ENCODE measurements around the gene CES4A.

The CES4A gene

DNA sequence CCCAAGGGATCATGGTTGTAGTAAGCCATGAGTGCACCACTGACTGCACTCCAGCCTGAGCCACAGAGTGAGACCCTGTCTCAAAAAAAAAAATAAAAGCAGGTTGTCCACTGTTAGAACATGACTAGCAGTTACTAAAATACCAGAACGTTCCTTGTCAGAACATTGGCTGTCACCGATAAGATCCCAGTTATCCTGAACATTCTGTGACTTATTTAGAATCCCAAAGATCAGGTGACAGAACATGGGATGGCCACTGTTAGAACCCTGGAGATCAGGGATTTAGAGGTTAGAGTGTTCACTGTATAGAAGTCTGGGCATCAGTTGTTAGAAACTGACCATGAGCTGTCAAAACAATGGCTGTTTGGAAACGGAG is 8.6 kb downstream of the CES4A start:
- Histone ChIP-seq H3K9me3 (ENCODE audit: insufficient read depth, low read depth, low read length) (no peaks in the 10 kb centered on the region), H3K27me3 (ENCODE audit: insufficient read depth, low read length) (peaks cover 45% of the 10 kb centered on the region), H3K27ac (ENCODE audit: low read length) (no peak overlapping the region), H3K4me1 (ENCODE audit: insufficient read depth, low read length) (no peaks in the 10 kb centered on the region), H3K4me3 (ENCODE audit: low read length) (no peak overlapping the region), H3K36me3 (ENCODE audit: insufficient read depth, low read depth, low read length) (no peaks in the 10 kb centered on the region), H3K9ac (ENCODE audit: low read depth, low read length) (no peak overlapping the region)

DNA sequence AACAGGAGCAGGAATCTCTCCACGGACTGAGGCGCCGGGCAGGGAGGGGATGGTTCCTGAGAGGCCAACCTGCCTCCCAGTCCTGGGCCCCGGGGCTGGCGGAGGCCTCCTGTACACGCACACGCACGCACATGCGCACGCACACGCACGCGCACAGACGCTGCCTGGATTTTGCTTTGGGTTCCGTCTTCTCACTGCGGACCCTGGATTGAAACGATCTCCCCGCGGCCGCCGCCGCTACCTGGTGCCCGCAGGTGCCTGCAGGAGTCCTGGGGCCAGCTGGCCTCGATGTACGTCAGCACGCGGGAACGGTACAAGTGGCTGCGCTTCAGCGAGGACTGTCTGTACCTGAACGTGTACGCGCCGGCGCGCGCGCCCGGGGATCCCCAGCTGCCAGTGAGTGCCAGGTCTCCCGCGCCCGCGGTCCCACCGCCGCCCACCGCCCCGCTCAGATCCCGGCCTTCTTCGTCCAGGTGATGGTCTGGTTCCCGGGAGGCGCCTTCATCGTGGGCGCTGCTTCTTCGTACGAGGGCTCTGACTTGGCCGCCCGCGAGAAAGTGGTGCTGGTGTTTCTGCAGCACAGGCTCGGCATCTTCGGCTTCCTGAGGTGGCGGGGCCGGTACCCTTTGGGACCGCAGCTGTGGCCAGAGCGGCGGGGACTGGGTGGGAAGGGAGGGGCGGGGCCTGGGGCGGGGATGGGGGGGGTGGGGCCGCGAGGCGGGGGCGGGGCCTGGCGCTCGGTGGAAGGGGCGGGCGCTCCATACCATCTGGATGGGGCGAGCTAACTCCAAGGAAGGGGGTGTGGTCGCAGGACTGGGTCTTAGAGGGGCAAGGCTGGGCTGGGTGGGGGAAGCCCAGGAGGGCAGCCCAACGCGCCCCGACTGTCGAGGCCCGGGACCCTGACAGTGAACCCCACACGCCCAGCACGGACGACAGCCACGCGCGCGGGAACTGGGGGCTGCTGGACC is 12.3 kb downstream of the CES4A start:
- Histone ChIP-seq H3K4me3 (ENCODE audit: low read length) (peak overlapping the region; percentile 74), H3K36me3 (ENCODE audit: insufficient read depth, low read depth, low read length) (no peaks in the 10 kb centered on the region), H3K27ac (ENCODE audit: low read length) (no peak overlapping the region), H3K9me3 (ENCODE audit: insufficient read depth, low read depth, low read length) (no peaks in the 10 kb centered on the region), H3K4me1 (ENCODE audit: insufficient read depth, low read length) (no peaks in the 10 kb centered on the region), H3K27me3 (ENCODE audit: insufficient read depth, low read length) (peaks cover 71% of the 10 kb centered on the region), H3K9ac (ENCODE audit: low read depth, low read length) (no peak overlapping the region)

DNA sequence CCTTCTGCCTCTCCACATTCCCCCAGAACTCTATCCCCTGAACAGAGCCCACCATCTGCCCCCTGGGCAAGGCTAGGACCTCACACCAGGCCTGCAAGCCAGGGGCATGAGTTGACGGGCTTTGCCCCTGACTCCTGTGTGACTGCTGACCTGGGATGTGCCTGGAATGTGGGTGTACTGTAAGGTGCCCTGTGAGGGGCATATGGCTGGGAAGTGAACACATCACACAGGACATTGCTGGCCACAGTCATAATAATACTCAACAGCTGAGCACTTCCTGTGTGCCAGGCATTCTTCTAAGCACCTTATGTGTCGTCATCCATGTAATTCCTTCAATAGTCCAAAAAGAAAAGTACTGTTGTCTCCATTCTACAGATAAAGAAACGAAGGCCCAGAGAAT is 13.3 kb downstream of the CES4A start:
- Histone ChIP-seq H3K4me3 (ENCODE audit: low read length) (0 out of 2 replicates have a peak overlapping the region, but pooled peaks have one; percentile 55), H3K27ac (ENCODE audit: low read length) (no peak overlapping the region), H3K27me3 (ENCODE audit: insufficient read depth, low read length) (peaks cover 71% of the 10 kb centered on the region), H3K4me1 (ENCODE audit: insufficient read depth, low read length) (no peaks in the 10 kb centered on the region), H3K9me3 (ENCODE audit: insufficient read depth, low read depth, low read length) (no peaks in the 10 kb centered on the region), H3K9ac (ENCODE audit: low read depth, low read length) (no peak overlapping the region), H3K36me3 (ENCODE audit: insufficient read depth, low read depth, low read length) (no peaks in the 10 kb centered on the region)

DNA sequence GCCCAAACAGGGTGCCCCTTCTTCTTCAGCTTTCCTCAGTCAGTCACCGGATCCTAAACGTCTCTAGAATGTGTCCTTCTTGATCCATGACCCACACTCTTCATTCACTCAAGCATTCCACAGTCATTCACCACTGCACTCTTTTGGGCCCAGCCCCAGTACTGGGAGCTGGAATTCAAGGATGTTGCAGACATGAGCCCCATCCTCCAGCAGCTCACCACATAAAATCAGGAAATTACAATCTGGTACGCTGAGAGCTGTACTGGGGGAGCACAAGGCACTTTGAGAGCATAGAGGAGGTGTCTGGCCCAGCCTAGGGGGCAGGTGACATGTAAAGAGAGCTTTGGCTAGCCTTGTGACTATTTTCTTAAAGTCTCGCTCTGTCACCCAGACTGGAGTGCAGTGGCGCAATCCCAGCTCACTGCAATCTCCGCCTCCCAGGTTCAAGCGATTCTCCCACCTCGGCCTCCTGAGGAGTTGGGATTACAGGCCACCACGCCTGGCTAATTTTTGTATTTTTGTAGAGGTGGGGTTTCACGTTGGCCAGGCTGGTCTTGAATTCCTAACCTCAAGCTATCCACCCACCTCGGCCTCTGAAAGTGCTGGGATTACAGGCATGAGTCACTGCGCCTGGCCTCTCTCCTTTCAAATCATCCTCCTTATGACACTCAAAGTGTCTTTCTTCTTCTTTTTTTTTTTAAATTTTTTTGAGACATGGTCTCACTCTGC is 18.7 kb downstream of the CES4A start:
- Histone ChIP-seq H3K27ac (ENCODE audit: low read length) (no peak overlapping the region), H3K27me3 (ENCODE audit: insufficient read depth, low read length) (peaks cover 36% of the 10 kb centered on the region), H3K9ac (ENCODE audit: low read depth, low read length) (no peak overlapping the region), H3K4me1 (ENCODE audit: insufficient read depth, low read length) (no peaks in the 10 kb centered on the region), H3K4me3 (ENCODE audit: low read length) (no peak overlapping the region), H3K36me3 (ENCODE audit: insufficient read depth, low read depth, low read length) (no peaks in the 10 kb centered on the region), H3K9me3 (ENCODE audit: insufficient read depth, low read depth, low read length) (no peaks in the 10 kb centered on the region)

GRCh38 chr16:67009158-67009557 is 20.8 kb downstream of the CES4A start:
- Histone ChIP-seq H3K27me3 (ENCODE audit: insufficient read depth, low read length) (peaks cover 37% of the 10 kb centered on the region), H3K27ac (ENCODE audit: low read length) (no peak overlapping the region), H3K36me3 (ENCODE audit: insufficient read depth, low read depth, low read length) (no peaks in the 10 kb centered on the region), H3K9ac (ENCODE audit: low read depth, low read length) (no peak overlapping the region), H3K4me1 (ENCODE audit: insufficient read depth, low read length) (no peaks in the 10 kb centered on the region), H3K4me3 (ENCODE audit: low read length) (no peak overlapping the region), H3K9me3 (ENCODE audit: insufficient read depth, low read depth, low read length) (no peaks in the 10 kb centered on the region)

- Histone ChIP-seq H3K4me1 (ENCODE audit: insufficient read depth, low read length) (no peaks in the 10 kb centered on the region), H3K36me3 (ENCODE audit: insufficient read depth, low read depth, low read length) (no peaks in the 10 kb centered on the region), H3K9me3 (ENCODE audit: insufficient read depth, low read depth, low read length) (no peaks in the 10 kb centered on the region), H3K9ac (ENCODE audit: low read depth, low read length) (no peak overlapping the region), H3K4me3 (ENCODE audit: low read length) (no peak overlapping the region), H3K27ac (ENCODE audit: low read length) (no peak overlapping the region), H3K27me3 (ENCODE audit: insufficient read depth, low read length) (peaks cover 52% of the 10 kb centered on the region)
Observed at GRCh38 chr16:67011274-67011673, 22.9 kb downstream of the CES4A start.

DNA sequence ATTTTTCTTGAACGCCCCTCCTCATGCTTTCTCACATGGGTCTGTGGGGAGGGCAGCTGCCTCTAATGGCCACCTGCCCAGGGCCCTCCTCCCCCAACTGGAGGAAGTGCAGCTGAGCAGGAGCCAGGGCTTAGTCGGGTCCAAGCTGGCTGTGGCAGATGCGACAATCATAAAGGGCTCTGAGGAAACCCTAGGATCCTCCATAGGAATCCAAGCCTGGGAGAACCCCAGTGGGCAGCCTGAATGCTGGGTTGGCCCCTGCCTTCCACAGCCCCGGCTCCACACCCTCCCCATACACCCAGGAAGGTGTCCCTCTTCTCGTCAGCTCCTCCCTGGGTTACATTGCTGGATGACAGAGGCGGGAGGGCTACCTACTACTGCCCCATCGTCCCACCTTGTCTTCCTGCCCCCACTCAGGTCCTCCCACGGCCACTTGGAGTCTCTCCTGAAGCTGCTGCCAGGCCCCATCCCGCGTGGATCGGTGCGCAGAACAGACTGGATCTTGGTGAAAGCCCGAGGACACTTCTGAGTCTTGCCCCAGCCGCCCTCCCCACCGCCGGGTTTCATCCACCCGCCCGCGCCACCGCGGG is 24.9 kb downstream of the CES4A start:
- Histone ChIP-seq H3K27ac (ENCODE audit: low read length) (no peak overlapping the region), H3K9ac (ENCODE audit: low read depth, low read length) (no peak overlapping the region; the same call in 1 of the 2 replicates)

GRCh38 chr16:67013823-67014633 is 25.6 kb downstream of the CES4A start:
- H3K4me3 ChIP-seq (ENCODE audit: low read length) = peak overlapping the region; percentile 63; the same call in 1 of the 2 replicates

More for the DNA sequence above, 24.9 kb downstream of the CES4A start:
- Histone ChIP-seq H3K36me3 (ENCODE audit: insufficient read depth, low read depth, low read length) (no peaks in the 10 kb centered on the region), H3K4me1 (ENCODE audit: insufficient read depth, low read length) (no peaks in the 10 kb centered on the region), H3K4me3 (ENCODE audit: low read length) (peak overlapping the region; percentile 63), H3K9me3 (ENCODE audit: insufficient read depth, low read depth, low read length) (no peaks in the 10 kb centered on the region), H3K27me3 (ENCODE audit: insufficient read depth, low read length) (peaks cover 58% of the 10 kb centered on the region)

GRCh38 chr16:67014634-67015312 is 26.4 kb downstream of the CES4A start:
- peak overlapping the region; percentile 63; the same call in 1 of the 2 replicates for H3K4me3 ChIP-seq (ENCODE audit: low read length)
- H3K9ac ChIP-seq (ENCODE audit: low read depth, low read length) = no peak overlapping the region; the same call in 1 of the 2 replicates
- H3K27ac ChIP-seq (ENCODE audit: low read length) = no peak overlapping the region
- no peaks in the 10 kb centered on the region for H3K4me1 ChIP-seq (ENCODE audit: insufficient read depth, low read length)
- H3K27me3 ChIP-seq (ENCODE audit: insufficient read depth, low read length) = peaks cover 55% of the 10 kb centered on the region
- H3K36me3 ChIP-seq (ENCODE audit: insufficient read depth, low read depth, low read length) = no peaks in the 10 kb centered on the region
- H3K9me3 ChIP-seq (ENCODE audit: insufficient read depth, low read depth, low read length) = no peaks in the 10 kb centered on the region

More at GRCh38 chr16:67013823-67014633, 25.6 kb downstream of the CES4A start:
- peaks cover 58% of the 10 kb centered on the region for H3K27me3 ChIP-seq (ENCODE audit: insufficient read depth, low read length)
- H3K27ac ChIP-seq (ENCODE audit: low read length) = no peak overlapping the region
- H3K4me1 ChIP-seq (ENCODE audit: insufficient read depth, low read length) = no peaks in the 10 kb centered on the region
- no peaks in the 10 kb centered on the region for H3K9me3 ChIP-seq (ENCODE audit: insufficient read depth, low read depth, low read length)
- H3K9ac ChIP-seq (ENCODE audit: low read depth, low read length) = no peak overlapping the region; the same call in 1 of the 2 replicates
- no peaks in the 10 kb centered on the region for H3K36me3 ChIP-seq (ENCODE audit: insufficient read depth, low read depth, low read length)

- Histone ChIP-seq H3K27ac (ENCODE audit: low read length) (no peak overlapping the region), H3K4me1 (ENCODE audit: insufficient read depth, low read length) (no peaks in the 10 kb centered on the region), H3K9me3 (ENCODE audit: insufficient read depth, low read depth, low read length) (no peaks in the 10 kb centered on the region), H3K27me3 (ENCODE audit: insufficient read depth, low read length) (peaks cover 55% of the 10 kb centered on the region), H3K4me3 (ENCODE audit: low read length) (no peak overlapping the region), H3K9ac (ENCODE audit: low read depth, low read length) (no peak overlapping the region), H3K36me3 (ENCODE audit: insufficient read depth, low read depth, low read length) (no peaks in the 10 kb centered on the region)
Observed at GRCh38 chr16:67015313-67015731, 26.9 kb downstream of the CES4A start.
